Mesodermal cell (in vitro differentiated cells): ENCODE data around the gene CSK.

Source experiments
- H3K27ac ChIP-seq: 2 replicates; pipeline ENCODE4 v1.7.0; 2013; ENCODE audit warnings: mild to moderate bottlenecking, low read depth, low read length, moderate library complexity; ENCODE audit not compliant: severe bottlenecking
- H3K36me3 ChIP-seq: 2 replicates; pipeline ENCODE4 v1.7.1; 2013; ENCODE audit warnings: mild to moderate bottlenecking, low read length, moderate library complexity; ENCODE audit not compliant: control insufficient read depth, insufficient read depth
- H3K4me1 ChIP-seq: one replicate; pipeline ENCODE4 v1.7.1; 2013; ENCODE audit warnings: mild to moderate bottlenecking, low read length; ENCODE audit not compliant: insufficient read depth, control insufficient read depth, poor library complexity, severe bottlenecking
- H3K4me3 ChIP-seq: 2 replicates; pipeline ENCODE4 v1.7.0; 2013; ENCODE audit warnings: low read length, control low read depth, mild to moderate bottlenecking; ENCODE audit not compliant: insufficient read depth, poor library complexity, severe bottlenecking; ENCODE audit errors: extremely low read depth
- H3K9me3 ChIP-seq: 2 replicates; pipeline ENCODE4 v1.7.1; 2013; ENCODE audit warnings: mild to moderate bottlenecking, low read length, moderate library complexity; ENCODE audit not compliant: control insufficient read depth
- WGBS, 2 experiments: methylation state at CpG; one replicate each; pipeline ENCODE4 v1.1.5; 2013; ENCODE audit warnings: missing lambda C conversion rate in 2 of 2; ENCODE audit not compliant: insufficient coverage in 2 of 2; 5-methylcytosine and 5-hydroxymethylcytosine counted together

Gene CSK

GRCh38 chr15:74795966-74796625 lies 14.2 kb downstream of the CSK start:
- Histone ChIP-seq H3K36me3 (peaks cover 31% of the 10 kb centered on the region), H3K4me1 (peaks cover 8% of the 10 kb centered on the region), H3K27ac (no peak overlapping the region), H3K4me3 (no peak overlapping the region), H3K9me3 (no peaks in the 10 kb centered on the region)
- WGBS, 2 experiments, result 96 to 97% methylated on average over 8 to 11 of the region's 14 CpGs

GRCh38 chr15:74798388-74799254 lies 16.7 kb downstream of the CSK start:
- 91 to 94% methylated on average over 19 to 25 of the region's 25 CpGs for WGBS, 2 experiments
- H3K4me3 ChIP-seq, result no peak overlapping the region
- no peaks in the 10 kb centered on the region for H3K9me3 ChIP-seq
- peaks cover under 1% of the 10 kb centered on the region for H3K4me1 ChIP-seq
- H3K36me3 ChIP-seq, result peaks cover 52% of the 10 kb centered on the region
- no peak overlapping the region for H3K27ac ChIP-seq

DNA sequence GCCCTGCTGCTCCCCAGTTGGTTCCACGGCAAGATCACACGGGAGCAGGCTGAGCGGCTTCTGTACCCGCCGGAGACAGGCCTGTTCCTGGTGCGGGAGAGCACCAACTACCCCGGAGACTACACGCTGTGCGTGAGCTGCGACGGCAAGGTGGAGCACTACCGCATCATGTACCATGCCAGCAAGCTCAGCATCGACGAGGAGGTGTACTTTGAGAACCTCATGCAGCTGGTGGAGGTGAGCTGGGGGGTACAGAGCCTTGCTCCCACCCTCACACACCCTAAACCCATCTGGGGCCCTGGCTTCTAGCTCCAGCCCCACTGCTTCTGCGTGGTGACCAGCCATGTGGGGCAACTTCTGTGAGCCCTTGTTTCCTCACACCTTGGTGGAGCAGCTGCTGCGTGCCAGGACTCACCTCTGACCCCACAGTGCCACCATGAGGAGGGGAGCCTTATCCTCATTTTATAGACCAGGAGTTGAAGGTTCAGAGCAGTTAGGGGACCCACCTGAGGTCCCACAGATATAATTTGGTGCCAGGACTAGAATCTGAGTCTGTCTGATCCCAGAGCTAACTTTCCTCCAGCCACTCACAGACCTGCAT lies 17.5 kb downstream of the CSK start:
- no peaks in the 10 kb centered on the region for H3K9me3 ChIP-seq
- H3K4me3 ChIP-seq, result no peak overlapping the region
- 95 to 98% methylated on average over 8 to 16 of the region's 16 CpGs for WGBS, 2 experiments
- no peak overlapping the region for H3K27ac ChIP-seq
- no peaks in the 10 kb centered on the region for H3K4me1 ChIP-seq
- H3K36me3 ChIP-seq, result peaks cover 60% of the 10 kb centered on the region

- WGBS, 2 experiments, result 63 to 67% methylated on average over 11 to 14 of the region's 18 CpGs
- Histone ChIP-seq H3K4me1 (no peaks in the 10 kb centered on the region), H3K4me3 (no peak overlapping the region), H3K27ac (no peak overlapping the region), H3K36me3 (peaks cover 61% of the 10 kb centered on the region), H3K9me3 (no peaks in the 10 kb centered on the region)
Measured at GRCh38 chr15:74799856-74800558, 18.1 kb downstream of the CSK start.

GRCh38 chr15:74800559-74801094 lies 18.7 kb downstream of the CSK start:
- WGBS, 2 experiments, result 93% methylated on average over 17 to 19 of the region's 20 CpGs
- no peaks in the 10 kb centered on the region for H3K4me1 ChIP-seq
- H3K9me3 ChIP-seq, result no peaks in the 10 kb centered on the region
- H3K36me3 ChIP-seq, result peaks cover 54% of the 10 kb centered on the region
- H3K27ac ChIP-seq, result no peak overlapping the region
- no peak overlapping the region for H3K4me3 ChIP-seq

- 94 to 95% methylated on average over 17 to 18 of the region's 18 CpGs for WGBS, 2 experiments
- Histone ChIP-seq H3K4me3 (no peak overlapping the region), H3K9me3 (no peaks in the 10 kb centered on the region), H3K27ac (no peak overlapping the region), H3K4me1 (no peaks in the 10 kb centered on the region), H3K36me3 (peaks cover 51% of the 10 kb centered on the region)
Measured at GRCh38 chr15:74801311-74801997, 19.6 kb downstream of the CSK start.

GRCh38 chr15:74802290-74802689 lies 20.4 kb downstream of the CSK start:
- no peak overlapping the region for H3K27ac ChIP-seq

GRCh38 chr15:74802862-74803447 lies 21.1 kb downstream of the CSK start:
- H3K4me1 ChIP-seq, result no peaks in the 10 kb centered on the region
- H3K4me3 ChIP-seq, result no peak overlapping the region
- WGBS, 2 experiments, result 95 to 97% methylated on average over 20 to 29 of the region's 31 CpGs
- H3K9me3 ChIP-seq, result no peaks in the 10 kb centered on the region
- peaks cover 51% of the 10 kb centered on the region for H3K36me3 ChIP-seq
- no peak overlapping the region for H3K27ac ChIP-seq

More at GRCh38 chr15:74802290-74802689, 20.4 kb downstream of the CSK start:
- 92 to 95% methylated on average over 19 of the region's 20 CpGs for whole genome bisulfite sequencing, 2 experiments
- H3K4me1 ChIP-seq, result no peaks in the 10 kb centered on the region
- peaks cover 51% of the 10 kb centered on the region for H3K36me3 ChIP-seq
- H3K9me3 ChIP-seq, result no peaks in the 10 kb centered on the region
- H3K4me3 ChIP-seq, result no peak overlapping the region

- H3K4me1 ChIP-seq, result no peaks in the 10 kb centered on the region
- 88 to 95% methylated on average over 6 of the region's 6 CpGs for WGBS, 2 experiments
Measured at GRCh38 chr15:74804935-74805334, 23.1 kb downstream of the CSK start.

More at GRCh38 chr15:74804935-74805334, 23.1 kb downstream of the CSK start:
- Histone ChIP-seq H3K9me3 (no peaks in the 10 kb centered on the region), H3K4me3 (no peak overlapping the region), H3K27ac (no peak overlapping the region), H3K36me3 (peaks cover 46% of the 10 kb centered on the region)
